OCI-LY1 (cell line): ENCODE data around the gene PLA2G6.

ENCODE experiments used
- H2AFZ ChIP-seq: fragments of 200-600 bp; sonication (generic), shearing (Covaris generic); 2 replicates; pipeline ENCODE4 v1.6.0; 2014; ENCODE audit warnings: antibody characterized with exemption, mild to moderate bottlenecking, low read length
- H3F3A ChIP-seq: fragments of 200-600 bp; sonication (generic), shearing (Covaris generic); 2 replicates; pipeline ENCODE4 v1.6.0; 2014; ENCODE audit warnings: mild to moderate bottlenecking, antibody characterized with exemption, low read length, moderate library complexity; ENCODE audit not compliant: insufficient read depth
- H3K27ac ChIP-seq: fragments of 200-600 bp; sonication (generic); 2 replicates; pipeline ENCODE4 v1.5.1; 2014; ENCODE audit warnings: low read length, mixed run types, mild to moderate bottlenecking, low read depth; ENCODE audit not compliant: poor library complexity, severe bottlenecking
- H3K27me3 ChIP-seq: fragments of 200-600 bp; sonication (generic); 2 replicates; pipeline ENCODE4 v1.6.0; 2014; ENCODE audit warnings: antibody characterized with exemption, mild to moderate bottlenecking, low read length, moderate library complexity; ENCODE audit not compliant: insufficient read depth
- H3K36me3 ChIP-seq: fragments of 200-600 bp; sonication (generic); 2 replicates; pipeline ENCODE4 v1.6.1; 2014; ENCODE audit warnings: mild to moderate bottlenecking, antibody characterized with exemption, low read length, moderate library complexity, mixed read lengths; ENCODE audit not compliant: insufficient read depth
- H3K4me1 ChIP-seq: fragments of 200-600 bp; sonication (generic); 2 replicates; pipeline ENCODE4 v1.5.1; 2014; ENCODE audit warnings: mild to moderate bottlenecking, low read length, moderate library complexity; ENCODE audit not compliant: insufficient read depth, severe bottlenecking
- H3K4me2 ChIP-seq: fragments of 200-600 bp; sonication (generic), shearing (Covaris generic); 2 replicates; pipeline ENCODE4 v1.6.1; 2014; ENCODE audit warnings: low read length
- H3K4me3 ChIP-seq: fragments of 200-600 bp; sonication (generic); 2 replicates; pipeline ENCODE4 v1.5.1; 2014; ENCODE audit warnings: low read length, low read depth, mild to moderate bottlenecking, mixed read lengths; ENCODE audit not compliant: poor library complexity, severe bottlenecking
- H3K79me2 ChIP-seq: fragments of 200-600 bp; shearing (Covaris generic); 2 replicates; pipeline ENCODE4 v1.6.1; 2016; ENCODE audit warnings: mixed run types, low read length, mixed read lengths; ENCODE audit not compliant: insufficient read depth
- H3K9ac ChIP-seq: fragments of 200-600 bp; sonication (generic), shearing (Covaris generic); 2 replicates; pipeline ENCODE4 v1.6.1; 2014; ENCODE audit warnings: mild to moderate bottlenecking, low read length, mixed read lengths
- H3K9me2 ChIP-seq: fragments of 200-600 bp; sonication (generic), shearing (Covaris generic); 2 replicates; pipeline ENCODE4 v1.6.1; 2014; ENCODE audit warnings: low read depth, mild to moderate bottlenecking, low read length, mixed read lengths
- H3K9me3 ChIP-seq: fragments of 200-600 bp; shearing (Covaris generic); 2 replicates; pipeline ENCODE4 v1.6.1; 2014; ENCODE audit warnings: low read length, mixed read lengths
- H4K20me1 ChIP-seq: fragments of 200-600 bp; sonication (generic), shearing (Covaris generic); 2 replicates; pipeline ENCODE4 v1.6.0; 2016; ENCODE audit warnings: mild to moderate bottlenecking, low read length; ENCODE audit not compliant: insufficient read depth
- EZH2 ChIP-seq: fragments of 200-600 bp; sonication (generic), shearing (Covaris generic); IDR thresholded peaks from 2 replicates; pipeline ENCODE4 v1.8.0; 2017; ENCODE audit warnings: borderline replicate concordance, mixed run types, mild to moderate bottlenecking, antibody characterized with exemption, low read length, moderate library complexity, mixed read lengths
- TF ChIP-seq, protein P1 (sequence below): fragments of 200-600 bp; sonication (generic), shearing (Covaris generic); IDR thresholded peaks from 2 replicates; pipeline ENCODE4 v1.5.1; 2017; ENCODE audit warnings: mild to moderate bottlenecking, antibody characterized with exemption, low read length, moderate library complexity, mixed read lengths

Gene PLA2G6

GRCh38 chr22:38074181-38075104, 107.2 kb downstream of the PLA2G6 start:
- no peaks in the 10 kb centered on the region for H3F3A ChIP-seq
- no peak overlapping the region for H2AFZ ChIP-seq
- no peaks in the 10 kb centered on the region for H3K4me1 ChIP-seq
- no peak overlapping the region for H3K4me3 ChIP-seq
- H3K79me2 ChIP-seq, result no peaks in the 10 kb centered on the region
- peaks cover 15% of the 10 kb centered on the region; the same call in 1 of the 2 replicates for H3K36me3 ChIP-seq
- no peak overlapping the region for H3K27ac ChIP-seq
- no peaks in the 10 kb centered on the region for H3K9me3 ChIP-seq
- H4K20me1 ChIP-seq, result no peaks in the 10 kb centered on the region
- no peaks in the 10 kb centered on the region for H3K9me2 ChIP-seq
- H3K9ac ChIP-seq, result no peak overlapping the region
- H3K4me2 ChIP-seq, result no peak overlapping the region
- 0 out of 2 replicates have a peak, but pooled peaks cover 3% of the 10 kb centered on the region for H3K27me3 ChIP-seq
- TF ChIP-seq, protein P1, sequence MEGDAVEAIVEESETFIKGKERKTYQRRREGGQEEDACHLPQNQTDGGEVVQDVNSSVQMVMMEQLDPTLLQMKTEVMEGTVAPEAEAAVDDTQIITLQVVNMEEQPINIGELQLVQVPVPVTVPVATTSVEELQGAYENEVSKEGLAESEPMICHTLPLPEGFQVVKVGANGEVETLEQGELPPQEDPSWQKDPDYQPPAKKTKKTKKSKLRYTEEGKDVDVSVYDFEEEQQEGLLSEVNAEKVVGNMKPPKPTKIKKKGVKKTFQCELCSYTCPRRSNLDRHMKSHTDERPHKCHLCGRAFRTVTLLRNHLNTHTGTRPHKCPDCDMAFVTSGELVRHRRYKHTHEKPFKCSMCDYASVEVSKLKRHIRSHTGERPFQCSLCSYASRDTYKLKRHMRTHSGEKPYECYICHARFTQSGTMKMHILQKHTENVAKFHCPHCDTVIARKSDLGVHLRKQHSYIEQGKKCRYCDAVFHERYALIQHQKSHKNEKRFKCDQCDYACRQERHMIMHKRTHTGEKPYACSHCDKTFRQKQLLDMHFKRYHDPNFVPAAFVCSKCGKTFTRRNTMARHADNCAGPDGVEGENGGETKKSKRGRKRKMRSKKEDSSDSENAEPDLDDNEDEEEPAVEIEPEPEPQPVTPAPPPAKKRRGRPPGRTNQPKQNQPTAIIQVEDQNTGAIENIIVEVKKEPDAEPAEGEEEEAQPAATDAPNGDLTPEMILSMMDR, result no peak

DNA sequence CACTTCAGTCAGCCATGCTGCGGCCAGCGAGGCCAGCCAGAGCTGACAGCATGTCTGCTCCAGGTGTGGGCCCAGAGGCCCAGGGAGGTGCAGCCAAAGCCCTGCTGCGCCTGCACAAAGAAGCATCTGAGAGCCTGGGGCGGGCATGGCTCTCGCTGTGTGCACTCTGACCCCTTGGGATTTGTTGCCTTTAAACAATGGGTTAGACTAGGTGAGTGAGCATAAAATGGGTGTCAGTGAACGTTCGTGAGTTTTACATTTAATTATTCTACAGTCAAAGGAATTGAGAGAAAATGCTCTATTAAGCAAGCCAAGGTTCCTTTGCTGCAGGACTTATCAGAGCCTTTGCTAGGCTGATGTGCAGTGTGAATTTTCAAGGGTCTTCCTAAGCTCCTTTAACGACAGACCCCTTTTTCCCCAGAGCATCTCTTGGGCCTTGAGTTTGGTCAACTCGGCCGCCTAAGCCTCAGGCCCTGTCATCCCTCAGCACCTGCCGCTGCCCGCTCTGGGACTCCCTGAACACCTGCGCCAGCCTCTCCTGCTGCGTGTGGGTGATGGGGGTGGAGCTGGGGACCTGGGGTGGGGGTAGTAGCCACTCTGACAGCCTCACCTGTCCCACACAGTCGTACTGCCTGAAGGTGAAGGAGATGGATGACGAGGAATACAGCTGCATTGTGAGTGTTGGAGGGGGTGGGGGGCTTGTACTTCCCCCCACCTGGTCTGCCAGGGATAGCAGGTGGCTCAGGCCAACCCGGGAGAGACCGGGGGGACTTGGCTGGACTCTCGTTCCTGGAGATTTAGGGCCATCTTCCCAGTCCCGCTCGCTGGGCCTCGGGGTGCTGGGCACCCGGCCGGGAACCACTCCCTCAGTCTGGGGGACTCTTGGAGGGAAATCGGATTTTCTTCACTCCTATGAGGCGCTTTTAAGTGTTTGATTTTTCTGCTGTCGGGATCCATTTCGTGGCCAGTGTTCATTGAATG, 108.2 kb downstream of the PLA2G6 start:
- TF ChIP-seq, protein P1, result no peak
- no peak for TF ChIP-seq EZH2
- Histone ChIP-seq H3K4me1 (no peaks in the 10 kb centered on the region), H3K4me3 (no peak overlapping the region), H4K20me1 (no peaks in the 10 kb centered on the region), H3K9ac (no peak overlapping the region), H3K4me2 (no peak overlapping the region), H3K27me3 (0 out of 2 replicates have a peak, but pooled peaks cover 1% of the 10 kb centered on the region), H2AFZ (no peak overlapping the region), H3K27ac (no peak overlapping the region), H3K36me3 (peaks cover 15% of the 10 kb centered on the region; the same call in 1 of the 2 replicates), H3F3A (no peaks in the 10 kb centered on the region), H3K9me3 (no peaks in the 10 kb centered on the region), H3K9me2 (no peaks in the 10 kb centered on the region), H3K79me2 (no peaks in the 10 kb centered on the region)

DNA sequence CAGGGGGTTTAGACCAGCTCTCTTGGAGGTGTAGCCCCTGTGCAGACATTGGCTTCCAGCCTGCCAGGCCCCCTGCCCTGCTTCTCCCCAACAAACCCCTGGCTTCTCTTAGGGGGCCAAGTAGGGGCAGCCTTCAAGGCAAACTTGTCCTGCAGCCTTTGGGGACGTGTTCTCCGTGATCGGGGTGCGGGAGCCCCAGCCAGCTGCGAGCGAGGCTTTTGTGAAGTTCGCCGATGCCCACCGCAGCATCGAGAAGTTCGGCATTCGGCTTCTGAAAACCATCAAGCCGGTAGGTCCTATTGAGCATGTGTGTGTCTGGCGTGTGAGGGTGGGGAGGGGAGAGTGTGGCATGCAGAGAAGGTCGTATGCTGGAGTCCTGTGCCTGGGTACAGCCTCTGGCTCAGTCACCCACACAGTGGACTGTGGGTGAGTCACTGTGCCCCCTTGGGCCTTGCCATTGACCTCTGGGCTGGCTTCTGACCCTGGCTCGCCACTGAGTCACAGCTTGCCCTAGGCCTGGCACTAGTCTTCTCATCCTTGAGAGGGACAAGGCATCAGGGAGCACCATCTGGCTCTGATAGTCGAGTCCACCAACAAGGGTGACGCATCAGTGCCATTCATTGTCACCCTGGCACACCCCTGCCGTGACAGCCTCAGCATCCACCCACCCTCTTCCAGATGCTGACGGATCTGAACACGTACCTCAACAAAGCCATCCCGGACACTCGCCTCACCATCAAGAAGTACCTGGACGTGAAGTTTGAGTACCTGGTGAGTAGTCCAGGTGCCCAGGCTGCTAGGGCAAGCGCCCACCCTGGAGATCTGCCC, 109.1 kb downstream of the PLA2G6 start:
- H3K27me3 ChIP-seq, result no peaks in the 10 kb centered on the region
- no peak for TF ChIP-seq EZH2
- TF ChIP-seq, protein P1, result no peak
- no peak overlapping the region for H3K27ac ChIP-seq

More for the DNA sequence above, 109.1 kb downstream of the PLA2G6 start:
- H3F3A ChIP-seq, result no peaks in the 10 kb centered on the region
- H3K36me3 ChIP-seq, result peaks cover 15% of the 10 kb centered on the region; the same call in 1 of the 2 replicates
- no peaks in the 10 kb centered on the region for H3K9me3 ChIP-seq
- no peak overlapping the region for H3K4me2 ChIP-seq
- no peaks in the 10 kb centered on the region for H3K4me1 ChIP-seq
- no peak overlapping the region for H3K9ac ChIP-seq
- no peak overlapping the region for H3K4me3 ChIP-seq
- no peaks in the 10 kb centered on the region for H4K20me1 ChIP-seq
- no peaks in the 10 kb centered on the region for H3K9me2 ChIP-seq
- no peak overlapping the region for H2AFZ ChIP-seq
- H3K79me2 ChIP-seq, result no peaks in the 10 kb centered on the region
